ENCODE measurements around the gene TNFRSF25. TPM values are rescaled to one million over a fixed set of nuclear protein-coding genes. Genes with fewer than 3 reads are reported as not detected.
"Not testable (repeated sequence)": the region's sequence is repeated elsewhere in the genome, so short reads cannot be mapped to it uniquely, and the experiment has no call there.

Gene TNFRSF25
- polyA plus RNA-seq, 2 of the 4 experiments (the other 2 are of a cell fraction): 0.65 to 3.4 TPM

GRCh38 chr1:6459850-6460265 lies 6.1 kb downstream of the TNFRSF25 start (continued):
- TF ChIP-seq BCL3 (IDR thresholded peaks at IDR 0.05): no peak
- no peak for TF ChIP-seq BHLHE40 (IDR thresholded peaks at IDR 0.05; ENCODE audit: low read depth, low read length)
- TF ChIP-seq HEYL (CRISPR knock-in tag; IDR thresholded peaks at IDR 0.05): no peak

GRCh38 chr1:6456800-6457466 lies 9.0 kb downstream of the TNFRSF25 start:
- H3K9me3 ChIP-seq: no peaks in the 10 kb centered on the region
- WGBS (ENCODE audit: missing lambda C conversion rate): 81% methylated on average over 3 of the region's 11 CpGs
- no peaks in the 10 kb centered on the region for H3K4me1 ChIP-seq
- ATAC-seq: peak; percentile 23 to 57; a peak in 3 of 6 replicates
- H3K4me3 ChIP-seq: no peak overlapping the region
- ChIA-PET CTCF (interaction anchor here (0.7 kb wide), 1 partner anchor 95 kb away, joined by 3 read pairs; no protein-coding TSS in a partner anchor), POLR2A (no interaction called here)
- no peak for DNase-seq (ENCODE audit: low read depth in 1 of 2, low spot score in 1 of 2)
- no peak overlapping the region for H3K4me2 ChIP-seq
- FAIRE-seq: no peak
- H3K27ac ChIP-seq: no peak overlapping the region
- no peak for TF ChIP-seq NFE2L2 (conservative IDR thresholded peaks at IDR 0.05; ENCODE audit: low read length)
- no peak for TF ChIP-seq RFX5 (IDR thresholded peaks at IDR 0.05)
- no peak for TF ChIP-seq KDM5A (IDR thresholded peaks at IDR 0.05)
- no peak for TF ChIP-seq SMC3 (IDR thresholded peaks at IDR 0.05)
- no peak for TF ChIP-seq RAD21 (conservative IDR thresholded peaks at IDR 0.05 in 1 of 2, IDR thresholded peaks at IDR 0.05 in 1 of 2)
- TF ChIP-seq HMGXB4 (CRISPR knock-in tag; IDR thresholded peaks at IDR 0.05; ENCODE audit: borderline replicate concordance): no peak
- no peak for TF ChIP-seq MYC (IDR thresholded peaks at IDR 0.05; ENCODE audit: borderline replicate concordance, low read length)
- no peak for TF ChIP-seq CBX2 (IDR thresholded peaks at IDR 0.05; ENCODE audit: borderline replicate concordance, low read depth)
- no peak for TF ChIP-seq PHF8 (IDR thresholded peaks at IDR 0.05; ENCODE audit: borderline replicate concordance, low read depth)

- DNase-seq (ENCODE audit: low read depth in 1 of 2, low spot score in 1 of 2); POLR2A ChIA-PET; H3K4me1 ChIP-seq; H3K4me3 ChIP-seq; H3K4me2 ChIP-seq; H3K9me3 ChIP-seq; H3K27ac ChIP-seq; FAIRE-seq: not testable (repeated sequence)
- CTCF ChIA-PET: interaction anchor here (1.0 to 1.1 kb wide), 2 partner anchors 10 to 16 kb away, joined by 3 read pairs; no protein-coding TSS in a partner anchor
- peak in 1 of 2 experiments; percentile 54; a peak in 3 of 6 replicates for ATAC-seq
- 65% methylated on average over 18 of the region's 58 CpGs for WGBS (ENCODE audit: missing lambda C conversion rate)
These were observed 10.0 kb downstream of the TNFRSF25 start for GRCh38 chr1:6455752-6456520.

- no peak overlapping the region for H3K27ac ChIP-seq
- WGBS (ENCODE audit: missing lambda C conversion rate): 52% methylated on average over 16 of the region's 115 CpGs
- DNase-seq (ENCODE audit: low read depth in 1 of 2, low spot score in 1 of 2) (no peak), ATAC-seq (no peak), FAIRE-seq (no peak)
- POLR2A ChIA-PET: no interaction called here
- 0 out of 3 replicates have a peak, but pooled peaks cover 2% of the 10 kb centered on the region for H3K4me1 ChIP-seq
- CTCF ChIA-PET: interaction anchor here (1.0 to 1.1 kb wide), 2 partner anchors 10 to 17 kb away, joined by 3 read pairs; no protein-coding TSS in a partner anchor
- TF ChIP-seq PHF8 (IDR thresholded peaks at IDR 0.05; ENCODE audit: borderline replicate concordance, low read depth) (no peak), PBX3 (IDR thresholded peaks at IDR 0.05) (no peak), JUN (IDR thresholded peaks at IDR 0.05) (no peak)
- no peak overlapping the region for H3K4me3 ChIP-seq
- H3K4me2 ChIP-seq: no peak overlapping the region
- no peaks in the 10 kb centered on the region for H3K9me3 ChIP-seq
These were observed 10.9 kb downstream of the TNFRSF25 start for GRCh38 chr1:6454856-6455751.

GRCh38 chr1:6453895-6454855 lies 11.8 kb downstream of the TNFRSF25 start:
- CTCF ChIA-PET: interaction anchor here (1.1 kb wide), 1 partner anchor 17 kb away, joined by 3 read pairs; no protein-coding TSS in a partner anchor
- H3K4me3 ChIP-seq; POLR2A ChIA-PET; H3K4me2 ChIP-seq; ATAC-seq; H3K27ac ChIP-seq; H3K4me1 ChIP-seq; H3K9me3 ChIP-seq; DNase-seq (ENCODE audit: low read depth in 1 of 2, low spot score in 1 of 2); FAIRE-seq: not testable (repeated sequence)
- 78% methylated on average over 8 of the region's 85 CpGs for WGBS (ENCODE audit: missing lambda C conversion rate)
